ENCODE results near the gene LRMDA.
A peak's percentile ranks its signal among the peaks of the same experiment; 100 is the strongest.

DNA sequence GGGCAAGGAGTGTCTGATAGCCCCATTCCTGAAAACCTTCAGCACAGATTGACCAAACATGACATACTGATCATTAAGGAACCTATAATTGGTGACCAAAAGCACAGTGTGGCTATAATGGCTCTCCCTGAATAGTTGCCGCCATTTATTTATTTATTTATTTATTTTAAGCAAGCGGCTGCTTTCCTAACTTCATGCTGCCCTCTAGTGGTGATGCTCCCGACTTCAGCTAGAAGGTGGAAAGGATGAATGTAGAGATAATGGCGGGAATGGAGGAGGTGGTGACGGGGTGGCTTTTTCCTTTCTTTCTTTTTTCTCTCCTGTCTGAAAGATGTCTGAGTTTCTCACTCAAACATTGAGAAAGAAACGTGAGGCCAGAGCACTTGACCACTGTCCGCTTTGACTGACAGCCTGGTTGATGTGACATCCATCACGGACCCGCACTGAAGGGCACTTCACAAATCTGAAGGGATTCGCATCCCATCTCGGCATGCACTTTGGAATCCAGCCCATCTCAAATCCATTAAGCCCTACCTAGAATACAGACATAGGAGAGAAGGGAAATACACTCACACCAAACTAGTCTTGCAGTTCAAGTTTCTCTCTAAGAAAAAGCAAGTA is 1116.0 kb downstream of the LRMDA start:
- no peak for TF ChIP-seq POLR2A (IDR thresholded peaks at IDR 0.05)
- TF ChIP-seq, protein P1, sequence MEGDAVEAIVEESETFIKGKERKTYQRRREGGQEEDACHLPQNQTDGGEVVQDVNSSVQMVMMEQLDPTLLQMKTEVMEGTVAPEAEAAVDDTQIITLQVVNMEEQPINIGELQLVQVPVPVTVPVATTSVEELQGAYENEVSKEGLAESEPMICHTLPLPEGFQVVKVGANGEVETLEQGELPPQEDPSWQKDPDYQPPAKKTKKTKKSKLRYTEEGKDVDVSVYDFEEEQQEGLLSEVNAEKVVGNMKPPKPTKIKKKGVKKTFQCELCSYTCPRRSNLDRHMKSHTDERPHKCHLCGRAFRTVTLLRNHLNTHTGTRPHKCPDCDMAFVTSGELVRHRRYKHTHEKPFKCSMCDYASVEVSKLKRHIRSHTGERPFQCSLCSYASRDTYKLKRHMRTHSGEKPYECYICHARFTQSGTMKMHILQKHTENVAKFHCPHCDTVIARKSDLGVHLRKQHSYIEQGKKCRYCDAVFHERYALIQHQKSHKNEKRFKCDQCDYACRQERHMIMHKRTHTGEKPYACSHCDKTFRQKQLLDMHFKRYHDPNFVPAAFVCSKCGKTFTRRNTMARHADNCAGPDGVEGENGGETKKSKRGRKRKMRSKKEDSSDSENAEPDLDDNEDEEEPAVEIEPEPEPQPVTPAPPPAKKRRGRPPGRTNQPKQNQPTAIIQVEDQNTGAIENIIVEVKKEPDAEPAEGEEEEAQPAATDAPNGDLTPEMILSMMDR (IDR thresholded peaks at IDR 0.05), result peak; percentile 65 to 88 (median 84)
